ENCODE data around the gene CEP55. TPM values are rescaled to one million over a fixed set of nuclear protein-coding genes. Genes with fewer than 3 reads are reported as not detected.

The CEP55 gene
- total and polyA plus RNA-seq, 10 of the 15 experiments (the other 5 are each of a cell fraction or from before 2014, with no cell fraction given) = 14.6 to 83.6 (median 52.0) TPM

DNA sequence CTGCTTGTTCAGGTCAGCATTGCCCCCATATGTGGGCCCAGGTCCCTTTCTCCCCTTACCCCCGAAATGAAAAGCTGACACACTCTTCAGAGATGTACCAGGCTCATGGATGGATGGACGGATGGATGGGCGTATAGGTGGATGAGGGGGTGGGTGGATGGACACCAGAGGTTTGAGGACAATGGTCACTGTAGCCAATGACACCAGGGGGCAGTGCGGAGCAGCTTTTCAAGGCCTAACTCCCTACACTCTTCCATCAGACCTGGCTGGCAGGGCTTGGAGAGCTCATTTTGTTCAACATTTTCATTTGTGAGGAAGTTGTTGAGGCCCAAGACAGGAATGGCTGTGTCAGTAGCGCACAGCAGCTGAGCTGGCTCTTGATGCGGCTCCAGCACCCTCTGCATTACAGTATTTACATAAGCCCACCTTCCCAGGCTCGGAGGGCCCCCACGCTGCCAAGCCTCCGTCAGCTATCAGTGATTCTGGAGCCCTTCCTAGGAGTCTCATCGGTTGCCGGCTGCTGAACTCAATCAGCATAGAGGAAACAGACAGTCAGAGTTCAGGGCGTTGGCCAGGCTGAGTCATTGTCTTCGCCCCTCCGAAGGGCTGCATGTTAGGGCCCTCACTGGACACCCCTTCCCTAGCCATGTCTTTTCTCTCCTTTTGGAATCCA lies 58.5 kb downstream of the CEP55 start:
- in situ Hi-C loops (cut with MboI) (loop anchor here (10.0 kb wide), 1 partner anchor 260 kb away; no protein-coding TSS in a partner anchor), intact Hi-C loops (cut with micrococcal nuclease; ENCODE audit: unreplicated experiment) (loop anchor here (1.0 to 2.0 kb wide), 3 partner anchors 125 to 304 kb away; no protein-coding TSS in a partner anchor)
- H3K79me2 ChIP-seq (ENCODE audit: control insufficient read depth, insufficient read depth, low read length) = no peaks in the 10 kb centered on the region
- DNase-seq (ENCODE audit: low read depth, low spot score) (no peak), ATAC-seq (peak; percentile 99), FAIRE-seq (peak; percentile 47)
- H3K4me2 ChIP-seq (ENCODE audit: control insufficient read depth, insufficient read depth) = no peak overlapping the region
- CTCF ChIA-PET = interaction anchor here (0.6 to 4.9 kb wide), 24 partner anchors 9 to 362 kb away, joined by 3 to 60 read pairs (median 4); no protein-coding TSS in a partner anchor
- H3K4me3 ChIP-seq = no peak overlapping the region
- RAD21 ChIA-PET (ENCODE audit: unreplicated experiment) = interaction anchor here (0.7 to 2.1 kb wide), 11 partner anchors 8 to 366 kb away, joined by 3 to 13 read pairs (median 4); partner anchors contain the start of gene MYOF
- H3K9me3 ChIP-seq (replicated peaks; ENCODE audit: control insufficient read depth, insufficient read depth, low read length) = no peaks in the 10 kb centered on the region
- SMC1A ChIA-PET (ENCODE audit: uncharacterized antibody, unreplicated experiment) = interaction anchor here (0.6 to 3.1 kb wide), 12 partner anchors 9 to 304 kb away, joined by 3 to 16 read pairs (median 3); partner anchors contain the start of gene MYOF
- POLR2A ChIA-PET = no interaction called here
- H4K20me1 ChIP-seq (ENCODE audit: control insufficient read depth, insufficient read depth) = no peaks in the 10 kb centered on the region
- H3K36me3 ChIP-seq (ENCODE audit: control insufficient read depth in 2 of 2, insufficient read depth in 2 of 2, low read length in 1 of 2) = no peaks in the 10 kb centered on the region
- no peaks in the 10 kb centered on the region for H3K4me1 ChIP-seq (ENCODE audit: control insufficient read depth, insufficient read depth, low read length)
- H3K27me3 ChIP-seq (replicated peaks in 1 of 2; ENCODE audit: control insufficient read depth in 2 of 2, insufficient read depth in 2 of 2, low read length in 1 of 2) = no peaks in the 10 kb centered on the region
- TF ChIP-seq YY1 (IDR thresholded peaks at IDR 0.05; ENCODE audit: low read depth, low read length) = peak; percentile 65; the same call in 1 of the 2 replicates
- peak; percentile 57 for TF ChIP-seq RAD21 (IDR thresholded peaks at IDR 0.05; ENCODE audit: insufficient read depth, low read depth, low read length)
- TF ChIP-seq CTCF (IDR thresholded peaks at IDR 0.05 in 2 of 3, conservative IDR thresholded peaks at IDR 0.05 in 1 of 3; ENCODE audit: control insufficient read depth in 2 of 3, extremely low read depth in 1 of 3, insufficient read depth in 1 of 3, low read depth in 3 of 3, low read length in 3 of 3) = peak; percentile 77 to 83 (median 82)
- no peak for TF ChIP-seq CUX1 (IDR thresholded peaks at IDR 0.05; ENCODE audit: insufficient replicate concordance, low read depth, low read length)
- peak; percentile 84 for TF ChIP-seq SMC3 (IDR thresholded peaks at IDR 0.05; ENCODE audit: borderline replicate concordance, low read length)
- TF ChIP-seq TBL1XR1 (IDR thresholded peaks at IDR 0.05; ENCODE audit: low read depth, low read length) = no peak
- no peak for TF ChIP-seq SREBF2 (IDR thresholded peaks at IDR 0.05; ENCODE audit: low read length)
- H3K27ac ChIP-seq (ENCODE audit: control insufficient read depth, insufficient read depth) = no peak overlapping the region
- no peak overlapping the region for H3K9ac ChIP-seq (ENCODE audit: control insufficient read depth, insufficient read depth, low read length)
- WGBS (ENCODE audit: insufficient coverage, insufficient replicate concordance, low lambda C conversion rate, missing lambda C conversion rate) = 17% methylated on average over 14 of the region's 14 CpGs
- BruUV-seq (replicated peaks) = no TSS peak
- no peak overlapping the region for H2AFZ ChIP-seq (ENCODE audit: control insufficient read depth, low read depth, low read length)

Measured in GM12878 (cell line).